Urothelium cell line (cell line): ENCODE data around the gene ZNF280D.
A peak's percentile ranks its signal among the peaks of the same experiment; 100 is the strongest.

Source experiments
- DNase-seq: peaks from one replicate; pipeline ENCODE4 v3.0.0; 2011; ENCODE audit warnings: low spot score, mixed read lengths
- FAIRE-seq: peaks from 2 replicates; lab custom pipeline; 2011; peaks lifted over from hg19 to GRCh38; lab: Jason Lieb, UNC

The ZNF280D gene

DNA sequence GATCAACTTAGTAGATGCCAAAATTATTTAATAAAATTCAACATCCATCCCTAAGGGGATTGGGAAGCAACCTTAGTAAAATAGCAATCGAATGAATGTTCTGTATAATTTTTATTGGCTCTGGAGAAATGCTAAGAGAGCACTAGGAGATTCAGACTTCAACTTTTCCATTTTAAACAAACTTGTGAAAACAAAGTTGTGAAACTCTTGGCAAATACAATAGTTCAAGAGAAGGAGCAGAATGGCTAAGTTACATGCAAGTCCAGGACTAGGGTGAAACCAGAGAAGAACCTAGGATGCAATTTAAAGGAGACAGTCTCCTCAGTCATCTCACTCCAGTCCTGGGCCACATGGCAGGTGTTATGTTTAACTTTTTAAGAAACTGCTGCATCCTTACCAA, 16.7 kb upstream of the ZNF280D start:
- FAIRE-seq: no peak
- DNase-seq: no peak

DNA sequence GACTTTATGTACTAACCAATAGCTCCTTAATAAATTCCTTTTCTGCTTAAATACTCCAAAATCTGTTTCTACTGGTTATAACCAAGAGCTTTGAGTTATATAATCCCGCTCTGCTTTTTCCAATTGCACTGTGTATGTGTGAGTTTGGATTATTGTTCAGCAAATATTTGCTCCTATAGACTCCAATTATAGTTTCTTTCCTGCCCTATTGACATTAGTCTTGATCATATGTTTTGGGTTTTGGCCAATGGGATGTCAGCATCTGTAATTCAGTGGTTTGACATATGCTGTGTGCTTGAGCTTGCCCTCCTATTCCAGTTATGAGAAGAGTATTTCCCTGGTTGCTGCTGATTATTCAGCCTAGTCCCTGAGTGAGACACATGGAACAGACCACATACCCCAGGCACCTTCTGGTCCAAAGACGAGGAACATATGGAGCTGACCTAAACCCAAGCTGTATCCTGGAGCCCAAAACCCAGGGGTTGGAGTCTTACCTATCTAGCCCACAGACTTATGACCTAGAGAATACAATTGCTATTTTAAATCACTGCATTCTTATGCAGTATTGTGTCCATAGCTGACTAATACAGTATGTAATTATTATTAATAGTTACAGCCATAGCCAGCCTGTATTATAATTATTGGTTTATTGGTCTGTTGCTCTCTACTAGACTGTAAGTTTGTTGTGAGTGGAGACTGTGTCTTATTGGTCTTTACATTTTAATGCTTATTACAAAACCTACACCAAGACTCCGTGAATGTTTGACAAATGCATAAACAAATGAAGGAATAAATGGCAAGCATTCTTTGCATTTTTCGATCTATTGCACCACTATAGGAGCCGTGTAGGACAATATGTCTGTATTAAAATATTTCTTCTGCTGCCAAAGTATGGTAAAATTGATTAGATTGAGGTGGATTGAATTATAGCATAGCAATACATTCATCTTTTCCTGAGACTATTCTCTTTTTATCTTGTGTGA, 11.7 kb upstream of the ZNF280D start:
- no peak for FAIRE-seq
- no peak for DNase-seq

DNA sequence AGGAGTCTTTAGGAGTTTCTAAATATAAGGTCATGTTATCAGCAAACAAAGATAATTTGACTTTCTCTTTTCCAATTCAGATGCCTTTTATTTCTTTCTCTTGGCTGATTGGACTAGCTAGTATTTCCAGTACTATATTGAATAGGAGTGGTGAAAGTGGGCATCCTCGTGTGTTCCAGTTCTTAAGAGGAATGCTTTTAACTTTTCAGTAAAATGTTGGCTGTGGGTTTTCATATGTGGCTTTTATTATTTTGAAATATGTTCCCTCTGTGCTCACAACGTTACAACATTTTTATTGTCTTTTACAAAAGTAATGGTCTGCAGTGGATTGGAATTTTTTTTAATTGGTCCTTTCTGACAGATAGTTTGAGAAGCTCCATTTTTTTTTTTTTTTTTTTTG, 8.2 kb upstream of the ZNF280D start:
- no peak for FAIRE-seq
- DNase-seq: no peak

DNA sequence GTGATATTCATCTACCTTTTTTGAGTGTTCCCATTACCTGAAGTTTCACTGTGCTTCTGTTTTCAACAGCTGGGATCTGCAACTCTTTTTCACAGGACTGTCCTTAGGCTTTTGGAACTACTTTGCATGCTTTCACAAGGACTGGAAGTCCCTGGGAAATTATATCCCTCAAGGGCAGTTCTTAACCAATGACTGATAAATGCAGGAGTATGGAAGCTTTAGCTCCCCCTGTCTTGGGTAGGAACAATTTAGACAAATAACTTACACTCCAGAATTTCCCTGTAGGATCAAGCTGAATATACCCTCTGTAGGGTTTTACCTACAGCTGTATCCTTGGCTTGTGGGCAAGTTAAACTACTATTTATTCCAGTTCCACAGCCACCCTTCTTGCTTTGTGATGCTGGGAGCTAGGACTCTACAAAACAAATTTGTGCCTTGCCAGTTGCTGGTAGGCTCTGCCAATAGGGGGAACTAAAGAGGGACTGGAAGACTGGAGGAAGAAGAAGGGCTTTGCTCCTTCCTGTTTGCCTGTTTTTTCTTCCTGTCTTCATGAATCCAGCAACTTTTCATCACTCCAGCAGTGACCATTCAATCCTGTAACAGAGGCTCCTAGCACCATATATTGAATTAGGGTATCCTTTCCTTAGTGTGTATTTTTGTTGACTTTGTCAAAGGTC, 6.8 kb upstream of the ZNF280D start:
- peak; percentile 40 for DNase-seq
- no peak for FAIRE-seq

DNA sequence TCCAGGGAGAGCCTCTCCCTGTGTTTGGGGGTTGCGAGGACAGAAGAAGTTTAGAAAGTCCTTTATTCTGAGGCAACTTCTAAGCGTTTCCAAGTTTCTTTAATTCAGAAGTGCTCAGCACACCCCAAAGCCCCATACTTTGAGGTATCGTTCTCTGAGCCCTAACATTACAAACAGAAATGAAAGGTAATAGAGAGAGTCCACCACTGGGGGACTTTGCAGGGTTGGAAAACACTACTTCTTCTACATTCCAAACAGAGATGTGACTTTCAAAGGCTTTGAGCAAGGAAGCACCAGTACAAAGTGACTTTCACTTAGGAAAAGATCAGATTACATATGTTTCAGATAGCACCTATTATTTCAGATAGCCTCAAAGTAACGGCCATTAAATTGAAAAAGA, 6.2 kb upstream of the ZNF280D start:
- DNase-seq: no peak
- FAIRE-seq: no peak

DNA sequence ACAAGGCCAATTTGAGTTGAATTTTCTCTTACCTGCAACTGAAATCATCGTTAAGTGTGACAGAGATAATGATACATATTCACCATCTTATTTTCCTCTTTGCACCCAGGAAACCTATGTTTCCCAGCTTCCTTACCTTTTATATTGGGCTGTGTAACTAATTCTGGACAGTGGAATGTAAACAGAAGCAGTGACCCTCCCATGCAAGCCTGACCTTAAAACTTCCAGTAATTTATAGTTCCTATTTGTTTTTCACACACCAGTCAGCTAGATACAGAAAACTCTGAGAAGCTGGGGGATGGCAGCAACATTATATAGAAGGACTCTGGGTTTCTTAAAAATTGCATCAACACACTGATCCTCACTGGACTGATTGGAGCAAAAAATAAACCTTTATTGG, 4.5 kb upstream of the ZNF280D start:
- DNase-seq (no peak), FAIRE-seq (no peak)

DNA sequence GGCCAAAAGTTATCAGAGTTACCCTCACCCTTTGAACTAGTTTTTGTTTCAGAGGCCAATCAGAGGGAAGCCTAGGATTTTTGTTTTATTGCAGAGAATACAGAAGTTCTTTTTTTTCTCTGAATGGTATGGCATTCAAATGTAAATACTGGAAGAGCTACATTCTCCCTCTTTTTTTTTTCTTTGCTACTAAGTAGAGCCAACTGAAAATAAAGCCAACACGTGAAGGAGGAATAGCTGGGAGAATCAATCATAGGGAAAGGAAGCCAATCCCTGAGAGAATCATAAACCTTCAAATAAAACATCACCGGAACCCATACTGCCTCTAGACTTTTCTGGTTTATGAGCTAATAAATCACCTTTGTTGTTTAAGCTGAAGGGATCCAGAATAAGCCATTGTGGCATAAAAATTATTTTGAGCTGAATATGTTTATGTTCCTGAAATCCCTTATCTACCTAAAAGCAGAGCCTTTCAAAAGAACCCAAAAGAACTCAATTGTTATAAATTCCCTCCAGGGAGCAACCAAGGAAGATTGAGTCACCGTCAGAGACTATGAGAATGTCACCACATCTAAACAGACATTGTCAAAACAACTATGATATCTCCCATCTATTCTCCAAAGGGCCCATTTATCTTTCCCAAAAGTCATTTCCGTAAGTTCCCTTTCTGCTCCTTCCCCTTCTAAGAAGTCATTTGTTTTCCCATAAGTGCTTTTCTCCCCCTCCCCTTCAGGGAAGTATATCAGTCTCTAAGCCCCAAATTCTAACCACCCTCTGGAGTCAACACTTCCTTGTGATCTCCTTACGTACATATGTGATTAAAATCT, 3.8 kb upstream of the ZNF280D start:
- FAIRE-seq (no peak), DNase-seq (no peak)

DNA sequence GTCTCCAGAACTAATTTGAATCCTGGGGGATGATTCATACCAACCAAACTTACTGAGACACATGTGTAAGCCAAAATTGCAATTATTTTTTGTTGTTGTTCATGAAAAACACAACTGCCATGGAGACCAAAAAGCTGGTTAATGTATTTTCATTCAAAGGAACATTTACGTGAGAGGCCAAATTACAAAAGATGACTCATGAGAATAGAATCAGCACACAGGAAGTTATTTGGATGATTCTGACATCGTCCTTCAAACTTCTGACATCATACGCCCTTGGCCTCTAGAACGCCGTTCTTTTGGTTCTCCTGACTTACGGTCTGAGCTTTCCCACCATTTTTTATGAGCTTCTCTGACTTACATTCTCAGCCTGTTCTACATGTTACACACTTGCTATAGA, 3.0 kb upstream of the ZNF280D start:
- no peak for FAIRE-seq
- DNase-seq: no peak

DNA sequence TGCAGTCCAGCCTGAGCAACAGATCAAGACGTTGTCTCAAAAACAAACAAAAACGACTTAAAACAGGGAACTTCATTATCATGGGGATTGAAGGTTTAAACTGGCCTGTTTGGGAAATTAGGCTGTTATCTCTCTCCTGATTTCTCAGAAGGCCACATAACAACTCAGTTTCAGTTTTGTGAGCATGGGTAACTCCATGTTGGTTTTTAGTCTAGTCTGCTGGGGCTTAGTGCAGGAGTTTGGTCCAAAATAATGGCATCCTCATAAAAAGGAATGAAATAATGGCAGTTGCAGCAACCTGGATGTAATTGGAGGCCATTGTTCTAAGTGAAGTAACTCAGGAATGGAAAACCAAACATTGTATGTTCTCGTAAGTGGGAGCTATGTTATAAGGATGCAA, 2.3 kb upstream of the ZNF280D start:
- no peak for DNase-seq
- no peak for FAIRE-seq

DNA sequence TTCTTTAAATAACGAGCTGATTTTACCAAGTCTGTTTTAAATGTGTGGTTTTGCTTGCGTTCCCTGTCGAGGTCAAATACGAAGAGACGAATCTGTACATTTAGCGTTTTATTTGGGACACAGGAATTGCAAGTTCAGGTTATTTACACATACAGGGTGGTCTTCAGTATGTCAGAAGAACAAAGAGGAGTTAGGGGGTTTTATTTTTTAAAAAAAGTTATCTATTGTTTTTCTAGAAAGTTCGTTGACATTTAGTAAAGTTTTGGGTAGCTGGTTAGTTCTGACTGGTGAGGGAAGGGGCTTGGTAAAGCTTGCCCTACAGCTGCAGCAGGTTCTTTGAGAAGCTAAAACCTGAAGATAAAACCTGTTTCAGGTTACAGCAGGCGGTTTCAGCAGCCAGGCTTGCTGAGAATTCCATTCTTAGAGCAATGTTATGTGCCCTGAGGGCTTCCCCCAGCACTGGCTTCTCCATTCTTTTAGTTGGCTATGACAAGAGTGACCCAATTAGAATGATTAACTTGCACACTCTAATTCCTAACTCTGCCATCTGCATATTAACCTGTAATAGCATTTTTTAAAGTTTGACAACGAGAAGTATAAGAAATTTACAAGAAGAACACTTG, 815 bp upstream of the ZNF280D start:
- DNase-seq (no peak), FAIRE-seq (no peak)

DNA sequence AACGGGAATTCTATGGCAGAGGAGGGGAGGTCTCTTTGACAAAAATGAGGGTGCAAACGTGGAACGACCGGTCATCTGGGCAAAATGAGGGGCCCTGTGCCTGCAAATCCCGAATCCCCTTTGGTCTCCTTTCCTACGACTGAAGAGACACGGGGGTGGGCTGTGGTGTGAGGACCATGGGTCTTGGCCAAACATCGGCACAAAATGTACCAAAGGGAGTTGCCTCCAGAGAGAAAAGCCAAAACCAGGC, 498 bp downstream of the ZNF280D start:
- no peak for FAIRE-seq
- DNase-seq: no peak

DNA sequence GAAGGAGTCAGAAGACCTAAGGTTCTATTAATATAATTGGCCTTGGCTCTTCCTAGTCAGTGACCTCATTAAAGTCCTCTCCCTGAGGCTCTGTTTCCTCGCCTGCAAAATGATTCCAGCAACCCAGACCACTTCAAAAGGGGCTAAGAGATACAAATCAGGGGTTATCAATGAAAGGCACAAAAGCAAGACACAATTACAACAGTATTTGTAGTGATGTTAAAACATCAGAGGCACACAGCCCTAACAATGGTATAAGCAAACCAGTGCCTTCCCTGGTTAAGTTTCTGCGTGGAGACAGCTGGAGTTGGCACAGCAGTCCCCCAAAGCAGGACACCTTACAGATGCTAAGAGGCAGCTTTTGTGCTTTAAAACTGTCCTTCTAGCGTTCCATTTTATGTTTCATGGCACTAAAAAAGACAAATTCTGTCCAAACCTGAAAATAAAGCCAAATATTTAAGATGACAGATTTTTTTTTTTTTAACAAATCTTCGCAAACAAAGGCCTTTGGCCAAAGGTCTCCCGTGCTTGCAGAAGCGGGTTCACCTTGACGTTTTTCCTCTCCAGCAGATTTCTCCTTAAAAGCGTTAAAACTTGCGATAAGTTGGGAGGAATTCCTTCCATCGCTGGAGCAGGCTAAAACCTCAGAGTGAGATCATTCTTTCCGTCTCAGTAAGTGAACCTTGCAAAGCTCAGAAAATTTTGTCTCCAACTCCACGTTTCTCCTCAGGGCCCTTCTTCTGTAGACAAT, 999 bp downstream of the ZNF280D start:
- FAIRE-seq (no peak), DNase-seq (peak; percentile 18)

DNA sequence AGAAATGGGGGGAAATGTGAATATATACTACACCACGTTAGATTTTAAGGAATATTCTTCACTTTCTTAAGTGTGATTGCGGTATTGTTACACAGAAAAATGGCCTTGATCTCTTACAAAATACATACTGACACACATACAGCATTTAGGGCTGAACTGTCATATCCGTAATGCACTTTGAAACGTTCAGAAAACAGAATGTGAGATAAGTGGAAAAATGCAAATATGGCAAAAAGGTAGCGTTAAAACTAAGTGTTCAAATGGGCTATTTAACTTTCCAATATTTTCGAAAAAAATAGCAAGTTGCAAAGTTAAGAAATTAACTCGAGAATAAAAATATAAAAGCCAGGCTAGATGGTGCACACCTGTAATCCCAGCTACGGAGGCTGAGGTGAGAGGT, 1.8 kb downstream of the ZNF280D start:
- no peak for DNase-seq
- FAIRE-seq: no peak

DNA sequence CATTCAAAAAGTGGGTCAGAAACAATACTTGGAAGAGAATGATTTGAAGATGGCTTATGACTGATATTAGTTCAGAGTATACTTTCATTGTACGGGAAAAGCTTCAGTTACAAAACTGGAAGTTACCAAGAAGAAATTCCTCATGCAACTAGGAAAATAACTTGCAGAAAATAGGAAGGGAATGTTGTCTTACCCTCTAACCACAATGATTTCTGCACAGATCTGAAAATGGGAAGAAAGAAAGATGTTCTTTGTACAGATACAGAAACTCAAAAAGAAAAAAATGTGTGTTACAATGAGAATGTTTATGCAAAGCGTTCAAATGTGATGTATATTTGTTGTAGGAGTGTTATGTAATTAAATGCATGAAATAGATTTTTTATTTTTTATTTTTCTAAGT, 3.7 kb downstream of the ZNF280D start:
- DNase-seq (no peak), FAIRE-seq (no peak)

DNA sequence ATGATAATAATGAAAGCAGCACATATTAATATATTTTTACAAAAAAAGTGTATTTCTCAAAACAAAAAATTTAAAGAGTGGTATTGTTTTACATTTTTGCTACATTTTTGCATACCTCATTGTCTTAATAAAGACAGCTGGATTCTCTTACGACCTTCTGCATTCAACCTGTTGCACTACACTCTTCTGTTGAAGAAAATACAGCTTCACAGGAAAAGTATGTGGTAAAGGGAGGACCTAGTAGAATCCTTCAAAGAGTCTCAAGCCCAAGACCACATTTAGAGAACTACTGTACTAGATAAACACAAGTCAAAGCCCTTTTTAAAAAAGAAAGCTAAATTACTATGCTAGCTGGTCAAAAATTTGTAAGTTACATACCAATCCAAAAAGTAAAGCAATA, 7.9 kb downstream of the ZNF280D start:
- FAIRE-seq (no peak), DNase-seq (no peak)

DNA sequence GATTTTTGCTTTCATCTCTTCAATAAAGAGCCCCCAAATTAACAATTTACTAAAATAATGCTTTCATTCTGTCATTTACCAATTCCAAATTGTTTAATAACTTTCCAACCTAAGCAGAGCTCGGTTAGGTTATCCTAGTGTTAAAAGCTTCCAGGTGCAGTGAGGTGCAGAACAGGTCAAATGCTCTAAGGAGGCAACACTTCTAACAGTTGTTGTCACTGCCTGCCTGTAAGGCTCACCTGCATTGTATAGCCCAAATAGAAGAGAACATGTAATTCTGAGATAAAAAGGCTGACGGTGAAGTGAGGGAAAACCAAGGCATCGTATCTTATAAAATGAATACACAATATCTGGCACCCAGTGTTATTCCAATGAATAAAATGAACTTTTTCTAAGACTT, 9.1 kb downstream of the ZNF280D start:
- FAIRE-seq: no peak
- DNase-seq: no peak

DNA sequence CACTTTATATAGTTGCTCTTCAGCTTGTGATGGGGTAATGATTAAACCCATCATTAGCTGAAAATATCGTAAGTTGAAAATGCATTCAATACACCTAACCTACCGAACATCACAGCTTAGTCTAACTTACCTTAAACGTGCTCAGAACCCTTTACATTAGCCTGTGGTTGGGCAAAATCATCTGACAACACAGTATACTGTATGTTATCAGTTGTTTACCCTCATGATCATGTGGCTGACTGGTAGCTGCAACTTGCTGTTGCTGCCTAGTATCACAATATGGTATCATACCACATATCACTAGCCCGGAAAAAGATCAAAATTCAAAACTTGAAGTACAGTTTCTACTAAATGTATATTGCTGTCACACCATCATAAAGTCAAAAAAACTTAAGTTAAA, 9.5 kb downstream of the ZNF280D start:
- DNase-seq (no peak), FAIRE-seq (no peak)

DNA sequence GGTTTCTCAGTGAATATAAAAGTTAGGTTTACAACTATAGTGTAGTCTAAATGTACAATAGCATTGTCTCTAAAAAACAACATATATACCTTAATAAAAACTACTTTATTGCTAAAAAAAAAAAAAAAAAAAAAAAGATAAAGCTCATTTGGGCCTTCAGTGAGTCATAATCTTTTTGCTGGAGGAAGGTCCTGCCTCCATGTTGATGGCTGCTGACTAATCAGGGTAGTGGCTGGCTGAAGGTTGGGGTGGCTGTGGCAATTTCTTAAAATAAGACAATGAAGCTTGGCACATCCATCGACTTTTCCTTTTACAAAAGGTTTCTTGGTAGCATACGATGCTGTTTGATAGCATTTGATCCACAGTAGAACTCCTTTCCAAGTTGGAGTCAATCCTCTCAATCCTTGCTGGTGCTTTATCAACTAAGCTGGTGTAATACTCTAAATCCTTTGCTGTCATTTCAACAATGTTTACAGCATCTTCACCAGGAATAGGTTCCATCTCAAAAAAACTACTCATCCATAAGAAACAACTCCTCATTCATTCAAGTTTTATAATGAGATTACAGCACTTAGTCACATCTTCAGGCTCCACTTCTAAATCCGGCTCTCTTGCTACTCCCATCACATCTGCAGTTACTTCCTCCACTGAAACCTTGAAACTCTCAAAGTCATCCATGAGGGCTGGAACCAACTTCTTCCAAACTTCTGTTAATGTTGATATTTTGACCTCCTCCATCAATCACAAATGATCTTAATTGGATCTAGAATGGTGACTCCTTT, 13.3 kb downstream of the ZNF280D start:
- DNase-seq (no peak), FAIRE-seq (no peak)

DNA sequence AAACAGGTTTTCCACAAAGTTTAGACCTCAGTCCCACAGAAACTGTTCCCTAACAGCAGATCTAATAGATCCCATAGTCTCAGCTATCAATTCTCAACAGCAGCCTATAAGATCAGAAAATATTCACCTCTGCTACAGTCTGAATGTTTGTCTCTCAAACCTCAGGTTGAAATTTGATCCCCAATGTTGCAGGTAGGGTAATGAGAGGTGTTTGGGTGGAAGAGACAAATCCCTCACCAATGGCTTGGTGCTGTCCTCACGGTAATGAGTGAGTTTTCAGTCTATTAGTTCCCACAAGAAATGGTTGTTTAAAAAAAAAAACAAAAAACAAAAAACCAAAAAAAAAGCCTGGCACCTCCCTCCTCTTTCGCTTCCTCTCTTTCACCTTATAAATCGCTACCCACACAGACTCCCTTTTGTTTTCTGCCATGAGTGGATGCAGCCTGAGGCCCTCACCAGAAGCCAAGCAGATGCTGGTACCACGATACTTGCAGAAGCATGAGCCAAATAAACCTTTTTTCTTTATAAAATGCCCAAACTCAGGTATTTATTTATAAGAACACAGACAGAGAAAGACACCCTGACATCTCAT, 14.2 kb downstream of the ZNF280D start:
- FAIRE-seq (no peak), DNase-seq (no peak)
